ENCODE measurements around the gene ZC3HAV1L.

The ZC3HAV1L gene

DNA sequence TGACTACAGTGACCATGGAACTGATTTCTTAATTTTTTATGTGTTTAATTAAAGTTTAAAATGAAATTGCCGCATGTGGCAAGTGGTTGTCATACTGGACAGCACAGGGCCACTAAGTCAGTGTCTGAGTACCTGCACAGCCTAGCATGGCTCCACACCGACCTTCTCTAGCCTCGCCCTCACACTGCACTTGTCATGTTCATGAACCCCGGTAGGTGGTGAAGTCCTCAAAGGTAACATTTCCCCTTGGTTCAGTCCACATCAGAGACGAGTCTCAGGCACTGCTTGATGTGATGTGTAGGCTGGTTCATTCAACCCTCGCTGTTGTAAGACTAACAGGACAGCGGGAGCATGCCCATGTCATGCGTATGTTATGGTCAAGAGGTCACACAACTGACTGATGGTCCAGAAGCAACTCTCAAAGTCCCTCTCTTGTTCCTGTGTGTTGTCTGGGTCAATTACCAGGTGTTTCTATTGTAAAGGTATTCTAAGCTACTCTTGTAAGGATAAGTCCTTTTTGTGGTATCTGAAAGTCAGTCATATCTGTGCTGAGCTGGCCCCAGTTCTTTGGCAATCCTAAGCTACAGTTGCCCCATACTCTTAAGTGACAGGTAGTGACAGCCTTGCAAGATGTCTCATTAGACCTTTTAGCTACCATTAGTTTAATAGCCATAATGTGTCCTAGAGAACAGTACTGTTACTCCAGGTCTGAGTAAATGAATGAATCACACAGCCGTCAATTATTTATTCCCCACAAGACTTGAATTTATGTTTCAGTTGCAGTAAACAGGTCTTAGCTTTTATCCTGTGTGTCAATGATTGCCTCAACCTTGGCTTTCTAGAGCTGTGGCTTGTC, 32.9 kb upstream of the ZC3HAV1L start:
- in situ Hi-C loops (cut with MboI; ENCODE audit: low sequenced_read_pairs, unreplicated experiment): no loop called here

DNA sequence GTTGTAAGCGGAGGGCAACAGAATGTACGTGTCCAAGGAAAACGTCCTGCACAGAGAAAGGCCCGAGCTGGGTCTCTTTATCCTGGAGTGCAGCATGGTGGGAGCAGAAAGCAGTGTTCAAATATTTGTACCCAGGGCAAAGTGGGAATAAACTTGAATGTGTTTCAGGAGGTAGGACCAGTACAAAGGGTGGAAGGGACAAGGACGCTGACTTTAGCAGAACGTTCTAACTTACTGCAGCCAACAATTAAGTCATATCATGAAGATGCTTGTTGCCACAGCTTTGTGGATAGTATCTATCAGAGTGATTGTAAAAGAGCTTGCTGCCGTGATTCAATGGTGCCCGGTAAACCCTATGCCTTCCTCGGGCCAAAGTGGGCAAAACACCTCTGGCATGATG, 30.5 kb upstream of the ZC3HAV1L start:
- in situ Hi-C loops (cut with MboI; ENCODE audit: low sequenced_read_pairs, unreplicated experiment): no loop called here
- TF ChIP-seq, protein P1, sequence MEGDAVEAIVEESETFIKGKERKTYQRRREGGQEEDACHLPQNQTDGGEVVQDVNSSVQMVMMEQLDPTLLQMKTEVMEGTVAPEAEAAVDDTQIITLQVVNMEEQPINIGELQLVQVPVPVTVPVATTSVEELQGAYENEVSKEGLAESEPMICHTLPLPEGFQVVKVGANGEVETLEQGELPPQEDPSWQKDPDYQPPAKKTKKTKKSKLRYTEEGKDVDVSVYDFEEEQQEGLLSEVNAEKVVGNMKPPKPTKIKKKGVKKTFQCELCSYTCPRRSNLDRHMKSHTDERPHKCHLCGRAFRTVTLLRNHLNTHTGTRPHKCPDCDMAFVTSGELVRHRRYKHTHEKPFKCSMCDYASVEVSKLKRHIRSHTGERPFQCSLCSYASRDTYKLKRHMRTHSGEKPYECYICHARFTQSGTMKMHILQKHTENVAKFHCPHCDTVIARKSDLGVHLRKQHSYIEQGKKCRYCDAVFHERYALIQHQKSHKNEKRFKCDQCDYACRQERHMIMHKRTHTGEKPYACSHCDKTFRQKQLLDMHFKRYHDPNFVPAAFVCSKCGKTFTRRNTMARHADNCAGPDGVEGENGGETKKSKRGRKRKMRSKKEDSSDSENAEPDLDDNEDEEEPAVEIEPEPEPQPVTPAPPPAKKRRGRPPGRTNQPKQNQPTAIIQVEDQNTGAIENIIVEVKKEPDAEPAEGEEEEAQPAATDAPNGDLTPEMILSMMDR (IDR thresholded peaks at IDR 0.05; ENCODE audit: borderline replicate concordance, control extremely low read depth, extremely low read depth, insufficient read depth, missing control alignments): no peak
- no peak for DNase-seq (ENCODE audit: low spot score)

More for the DNA sequence above, 32.9 kb upstream of the ZC3HAV1L start:
- no peak for DNase-seq (ENCODE audit: low spot score)
- TF ChIP-seq, protein P1 (IDR thresholded peaks at IDR 0.05; ENCODE audit: borderline replicate concordance, control extremely low read depth, extremely low read depth, insufficient read depth, missing control alignments): no peak

DNA sequence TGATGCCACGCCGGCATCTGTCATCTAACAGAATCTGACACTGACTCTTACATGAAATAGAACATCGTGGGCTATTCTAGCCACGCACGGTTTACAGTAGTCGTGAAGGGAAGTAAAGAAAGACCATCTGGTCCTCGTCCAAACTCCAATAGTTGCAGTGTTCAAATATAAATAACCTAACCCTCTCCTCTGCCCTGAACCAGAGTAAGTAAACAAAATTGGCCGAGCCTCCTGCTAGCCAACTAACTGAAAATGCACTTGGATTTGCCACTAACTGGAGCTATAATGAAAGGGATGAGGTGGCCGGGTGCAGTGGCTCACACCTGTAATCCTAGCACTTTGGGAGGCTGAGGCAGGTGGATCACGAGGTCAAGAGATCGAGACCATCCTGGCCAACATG, 29.5 kb upstream of the ZC3HAV1L start:
- TF ChIP-seq, protein P1 (IDR thresholded peaks at IDR 0.05; ENCODE audit: borderline replicate concordance, control extremely low read depth, extremely low read depth, insufficient read depth, missing control alignments): no peak
- no peak for DNase-seq (ENCODE audit: low spot score)
- in situ Hi-C loops (cut with MboI; ENCODE audit: low sequenced_read_pairs, unreplicated experiment): no loop called here

DNA sequence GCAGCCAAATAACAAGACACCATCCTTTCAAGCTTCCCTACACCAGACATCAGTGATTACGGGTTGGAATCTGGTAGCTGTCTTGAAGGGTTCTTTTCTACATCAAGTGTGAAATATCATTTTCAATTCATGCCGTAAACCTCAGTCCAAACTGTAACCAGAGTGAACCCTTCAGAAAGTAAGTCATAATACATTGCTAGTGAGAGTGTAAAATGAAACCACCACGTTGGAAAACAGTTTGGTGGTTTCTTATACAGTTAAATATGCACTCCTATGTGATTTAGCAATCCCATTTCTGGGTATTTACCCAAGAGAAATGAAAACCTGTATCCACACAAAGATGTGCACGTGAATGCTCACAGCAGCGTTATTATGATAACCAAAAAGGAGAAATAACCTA, 25.6 kb upstream of the ZC3HAV1L start:
- TF ChIP-seq, protein P1 (IDR thresholded peaks at IDR 0.05; ENCODE audit: borderline replicate concordance, control extremely low read depth, extremely low read depth, insufficient read depth, missing control alignments): no peak
- no peak for DNase-seq (ENCODE audit: low spot score)
- in situ Hi-C loops (cut with MboI; ENCODE audit: low sequenced_read_pairs, unreplicated experiment): no loop called here

DNA sequence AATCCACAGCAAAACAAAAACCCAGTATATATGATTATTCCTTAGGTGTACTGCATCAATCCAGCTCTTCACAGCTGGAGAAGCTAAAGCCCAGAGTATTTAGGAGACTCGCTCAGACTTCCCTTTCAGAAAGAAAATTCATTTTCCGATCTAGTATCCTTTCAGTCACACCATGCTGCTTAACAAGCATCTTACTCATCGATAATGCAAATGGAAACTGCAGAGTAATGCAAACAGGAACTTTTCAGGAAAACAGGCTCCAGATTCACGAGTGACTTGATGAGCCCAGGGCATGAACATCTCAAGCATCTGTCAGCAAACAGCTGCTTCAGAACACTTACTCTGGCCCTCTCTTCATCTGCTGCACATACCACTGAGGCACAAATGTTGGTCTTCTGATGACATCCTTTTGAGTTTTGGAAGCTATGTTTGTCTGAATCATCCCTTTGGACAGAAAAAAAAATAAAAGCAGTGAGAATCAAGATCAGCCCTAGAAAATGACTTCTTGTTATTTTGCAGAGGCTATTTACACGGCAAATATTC, 24.9 kb upstream of the ZC3HAV1L start:
- in situ Hi-C loops (cut with MboI; ENCODE audit: low sequenced_read_pairs, unreplicated experiment): no loop called here
- TF ChIP-seq, protein P1 (IDR thresholded peaks at IDR 0.05; ENCODE audit: borderline replicate concordance, control extremely low read depth, extremely low read depth, insufficient read depth, missing control alignments): no peak
- DNase-seq (ENCODE audit: low spot score): no peak

DNA sequence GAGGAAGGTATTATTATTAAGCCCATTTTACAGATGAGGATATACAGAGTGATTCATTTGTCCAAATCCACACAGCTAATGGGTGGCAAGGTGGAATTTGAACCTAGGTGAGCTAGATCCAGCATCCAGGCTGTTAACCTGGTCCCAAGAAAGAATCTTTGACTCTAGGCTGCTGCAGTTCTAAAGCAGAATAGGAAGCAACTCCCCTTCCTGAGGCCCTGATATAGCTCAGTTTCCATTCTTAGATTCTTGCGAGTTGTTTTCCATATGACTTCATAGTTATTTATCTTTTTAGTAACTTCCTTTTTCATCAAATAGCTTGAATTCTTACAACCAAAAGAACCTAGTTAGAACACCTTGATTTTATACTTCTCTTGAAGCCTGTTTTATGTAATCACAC, 24.1 kb upstream of the ZC3HAV1L start:
- TF ChIP-seq, protein P1 (IDR thresholded peaks at IDR 0.05; ENCODE audit: borderline replicate concordance, control extremely low read depth, extremely low read depth, insufficient read depth, missing control alignments): no peak
- peak; percentile 38 for DNase-seq (ENCODE audit: low spot score)
- in situ Hi-C loops (cut with MboI; ENCODE audit: low sequenced_read_pairs, unreplicated experiment): no loop called here

Data from GM13976 (cell line).